HL-60/S4 treated with retinoic acid at 250 ng/mL for 4 days and 3 days (cell line): ENCODE results near the gene PSG2.
"Not testable (repeated sequence)": the region's sequence is repeated elsewhere in the genome, so short reads cannot be mapped to it uniquely, and the experiment has no call there.

ENCODE experiments used
- in situ Hi-C: fragments of 300-500 bp; cut with MboI; formaldehyde crosslinking; loops from 2 replicates; pipeline ENCODE4 v1.7.0; 2022; ENCODE audit warnings: low sequenced_read_pairs

The PSG2 gene

GRCh38 chr19:43078311-43078710, 4.2 kb downstream of the PSG2 start:
- in situ Hi-C loops: no loop called here

DNA sequence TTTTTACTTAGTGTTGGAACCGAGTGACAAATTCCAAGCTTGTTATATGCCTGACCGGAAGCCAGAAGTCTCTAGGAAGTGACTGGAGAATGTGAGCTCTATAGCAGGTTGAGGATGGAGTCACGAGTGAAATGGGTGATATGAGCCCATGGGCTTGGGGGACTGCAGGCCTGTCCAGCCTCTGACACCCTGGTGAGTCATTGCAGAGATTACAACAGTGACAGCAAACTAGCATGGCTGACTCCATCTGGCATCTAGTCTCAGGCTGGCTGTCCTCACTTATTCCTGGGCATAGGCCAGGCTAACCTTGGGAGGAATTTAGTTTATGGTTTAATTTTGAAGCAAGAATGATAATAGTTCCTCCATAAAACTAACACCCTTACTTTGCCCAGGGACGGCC, 4.6 kb downstream of the PSG2 start:
- in situ Hi-C loops: not testable (repeated sequence)

DNA sequence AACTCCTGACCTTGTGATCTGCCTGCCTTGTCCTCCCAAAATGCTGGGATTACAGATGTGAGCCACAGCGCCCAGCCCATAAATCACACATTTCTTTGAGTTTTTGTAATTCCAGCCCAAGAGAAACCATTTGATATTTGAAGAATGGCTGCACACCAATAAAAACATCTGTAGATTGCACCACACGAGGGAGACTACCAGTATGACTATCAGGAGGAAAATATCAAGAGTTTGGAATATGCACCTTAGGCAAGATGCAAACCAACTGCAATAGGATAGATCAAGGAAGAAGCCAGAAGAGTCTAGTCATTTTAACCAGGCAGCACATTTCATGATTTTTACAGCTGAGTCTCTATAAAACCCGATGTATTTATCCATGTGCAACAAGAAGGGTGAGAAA, 20.1 kb downstream of the PSG2 start:
- in situ Hi-C loops: not testable (repeated sequence)

GRCh38 chr19:43061326-43061725, 21.2 kb downstream of the PSG2 start:
- in situ Hi-C loops: not testable (repeated sequence)

DNA sequence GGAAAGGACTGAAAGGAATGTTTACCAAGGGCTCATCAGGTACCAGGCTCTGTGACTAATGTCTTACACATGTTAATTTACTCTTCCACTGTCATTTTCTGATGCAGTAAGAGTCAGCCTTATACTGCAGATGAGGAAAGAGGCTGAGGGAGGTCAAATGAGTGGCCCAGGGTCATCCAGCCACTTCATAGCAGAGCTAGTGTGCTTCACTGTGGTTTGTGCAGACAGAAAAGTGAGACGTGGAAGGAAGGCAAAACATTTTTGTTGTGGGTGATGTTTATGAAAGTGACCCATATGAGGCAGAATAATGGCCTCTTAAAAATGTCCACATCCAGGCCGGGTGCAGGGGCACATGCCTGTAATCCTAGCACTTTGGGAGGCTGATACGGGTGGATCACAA, 22.2 kb downstream of the PSG2 start:
- in situ Hi-C loops: not testable (repeated sequence)

DNA sequence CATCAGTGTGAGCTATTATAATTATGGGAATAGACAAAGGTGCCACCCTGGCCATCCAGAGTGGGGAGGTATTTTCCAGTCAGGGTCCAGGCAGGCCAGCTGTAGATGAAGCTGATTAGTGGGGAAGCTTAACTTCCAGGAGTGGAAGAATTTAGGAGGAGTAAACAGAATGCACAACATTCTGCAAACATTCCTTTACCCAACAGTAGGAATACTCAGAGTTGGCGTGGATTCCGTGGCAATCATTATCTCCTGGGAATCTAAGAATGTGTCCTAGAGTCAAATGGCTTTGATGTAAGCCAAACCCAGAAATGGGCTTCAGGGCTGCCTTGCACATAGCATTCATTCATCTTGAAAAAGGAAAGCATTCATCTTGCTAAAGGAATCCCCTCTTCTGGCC, 23.0 kb downstream of the PSG2 start:
- in situ Hi-C loops: not testable (repeated sequence)

DNA sequence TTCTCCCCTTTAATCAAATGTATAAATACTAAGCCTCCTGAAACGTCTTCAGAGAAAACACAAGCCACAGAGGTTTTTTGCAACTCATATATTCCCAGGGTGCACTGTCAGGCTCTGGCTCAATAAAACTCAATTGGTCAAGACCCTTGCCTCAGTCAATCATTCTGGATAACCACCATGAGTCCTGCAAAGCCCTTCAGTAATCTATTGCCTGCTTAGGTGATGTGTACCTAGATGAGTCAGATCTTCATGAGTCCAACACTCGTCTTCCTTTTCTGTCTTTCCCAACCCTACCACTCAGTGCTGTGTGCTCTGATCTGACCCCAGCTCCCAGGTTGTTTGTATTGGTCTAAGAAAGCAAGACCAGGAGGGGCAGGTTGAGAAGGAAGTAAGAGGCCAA, 24.1 kb downstream of the PSG2 start:
- in situ Hi-C loops: not testable (repeated sequence)

- in situ Hi-C loops: not testable (repeated sequence)
These were observed 34.5 kb downstream of the PSG2 start for GRCh38 chr19:43047966-43048365.

GRCh38 chr19:43046578-43046977, 35.9 kb downstream of the PSG2 start:
- in situ Hi-C loops: not testable (repeated sequence)

GRCh38 chr19:43043492-43044180, 38.9 kb downstream of the PSG2 start:
- in situ Hi-C loops: not testable (repeated sequence)

DNA sequence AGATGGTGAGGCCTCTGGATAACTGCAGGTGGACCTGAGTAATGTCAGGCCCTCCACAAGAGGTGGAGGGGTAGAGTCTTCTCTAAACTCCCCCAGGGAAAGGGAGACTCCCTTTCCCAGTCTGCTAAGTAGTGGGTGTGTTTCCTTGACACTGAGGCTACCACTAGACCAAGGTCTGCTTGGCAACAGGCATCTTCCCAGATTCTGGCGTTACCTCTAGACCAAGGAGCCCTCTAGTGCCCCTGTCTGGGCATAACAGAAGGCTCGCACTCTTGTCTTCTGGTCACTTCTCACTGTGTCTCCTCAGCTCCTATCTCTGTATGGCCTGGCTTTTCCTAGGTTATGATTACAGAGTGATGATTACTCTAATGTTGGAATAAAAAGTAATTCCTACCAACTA, 50.9 kb downstream of the PSG2 start:
- in situ Hi-C loops: not testable (repeated sequence)

- in situ Hi-C loops: no loop called here
These were observed 53.6 kb downstream of the PSG2 start for GRCh38 chr19:43028866-43029265.

DNA sequence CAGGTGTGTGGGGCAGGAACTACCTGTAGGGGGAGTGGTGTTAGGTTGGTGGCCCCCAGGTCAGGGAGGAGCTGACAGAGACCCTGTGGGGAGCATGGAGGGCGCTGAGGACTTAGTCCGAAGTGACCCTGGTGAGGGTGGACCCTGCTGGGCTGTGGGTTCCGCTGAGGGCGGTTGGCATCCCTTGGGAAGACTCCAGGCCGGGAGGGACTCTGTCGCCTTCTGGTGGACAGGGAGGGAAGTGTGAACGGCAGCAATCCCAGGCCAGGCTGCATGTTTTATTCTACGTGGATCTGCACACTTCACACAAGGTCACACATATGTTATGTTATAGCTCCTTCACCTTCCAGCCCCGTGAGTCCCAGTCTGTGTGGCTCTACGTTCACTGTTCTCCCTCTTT, 54.5 kb downstream of the PSG2 start:
- in situ Hi-C loops: not testable (repeated sequence)

- in situ Hi-C loops: not testable (repeated sequence)
These were observed 55.4 kb downstream of the PSG2 start for GRCh38 chr19:43027061-43027460.

GRCh38 chr19:43026369-43026768, 56.1 kb downstream of the PSG2 start, which contains the start of gene PSG11:
TSS of gene PSG11 (minus strand) at chr19:43026469. CDS start at chr19:43026372, 97 bp downstream.
- in situ Hi-C loops: not testable (repeated sequence)

GRCh38 chr19:43022098-43022497, 60.4 kb downstream of the PSG2 start:
- in situ Hi-C loops: not testable (repeated sequence)

GRCh38 chr19:43021629-43022028, 60.9 kb downstream of the PSG2 start:
- in situ Hi-C loops: not testable (repeated sequence)

- in situ Hi-C loops: not testable (repeated sequence)
These were observed 62.9 kb downstream of the PSG2 start for GRCh38 chr19:43019588-43019987.
